Pancreas (tissue), 10 donors: ENCODE measurements around the gene AFF1. TPM values are rescaled to one million over a fixed set of nuclear protein-coding genes. Genes with fewer than 3 reads are reported as not detected.
"Not testable (repeated sequence)": the region's sequence is repeated elsewhere in the genome, so short reads cannot be mapped to it uniquely, and the experiment has no call there.

ENCODE experiments used
- ATAC-seq, 4 donors: fragments of 200-7000 bp; cut with Tn5 transposase; one replicate each; pipeline versions ENCODE4 v1.8.0 to v1.9.1; 2020; ENCODE audit warnings: mild to moderate bottlenecking in 4 of 4, moderate library complexity in 4 of 4
- DNase-seq, 6 donors: peaks; one replicate each; pipeline ENCODE4 v3.0.0-alpha.2; 2020
- FAIRE-seq: peaks from 2 replicates; lab custom pipeline; 2012; peaks lifted over from hg19 to GRCh38; lab: Jason Lieb, UNC
- H3K27ac ChIP-seq, 4 donors: fragments of 200-600 bp; sonication (generic); 1 replicate in 3 of 4; 2 replicates in 1 of 4; pipeline versions ENCODE4 v1.5.0 to v1.8.0; 2020
- H3K27me3 ChIP-seq, 4 donors: fragments of 200-600 bp; one replicate each; pipeline ENCODE4 v1.8.0; 2021
- H3K36me3 ChIP-seq, 3 donors: fragments of 200-600 bp; sonication (generic) in 1 of 3; one replicate each; pipeline versions ENCODE4 v1.5.0 to v1.8.0; 2020 to 2021
- H3K4me1 ChIP-seq, 3 donors: fragments of 200-600 bp; one replicate each; pipeline ENCODE4 v1.8.0; 2021
- H3K4me3 ChIP-seq, 4 donors: fragments of 200-600 bp; sonication (generic) in 2 of 4; one replicate each; pipeline versions ENCODE4 v1.5.0 to v1.8.0; 2020 to 2021
- H3K9me3 ChIP-seq, 4 donors: fragments of 200-600 bp; one replicate each; pipeline ENCODE4 v1.8.0; 2021
- WGBS, 2 donors: extraction: QIAGEN DNeasy Blood & Tissue Kit; methylation state at CpG; one replicate each; pipeline ENCODE4 v1.1.7; 2013; 5-methylcytosine and 5-hydroxymethylcytosine counted together
- intact Hi-C, 3 donors: fragments of 100-400 bp; cut with DNase I; formaldehyde crosslinking; loops; one replicate each; pipeline versions ENCODE4 v1.11.1 to v1.14.2; 2022
- polyA plus RNA-seq, 2 donors: library from polyadenylated mRNA; stranded (reverse); fragments of 200-250 nt; gene quantifications; one replicate each; pipeline ENCODE4 v1.2.3, GENCODE V29; 2013
- total RNA-seq, 6 donors: library from RNA; stranded (reverse); fragmentation: NEBNext Ultra II Directional in 4 of 6; extraction: Animal tissue kit (Norgen Biotek cat#: 25700) in 4 of 6; gene quantifications; one replicate each; pipeline versions ENCODE4 v1.2.1 to v1.2.4, GENCODE V29; 2021 to 2023
- TF ChIP-seq, protein P1 (sequence below), 4 donors: fragments of 200-600 bp; sonication (generic) in 3 of 4; IDR thresholded peaks; one replicate each; pipeline versions ENCODE4 v1.5.0 to v1.8.0; 2021; ENCODE audit warnings: antibody characterized with exemption in 4 of 4
- donor health status: healthy with polysubstance abuse.
- donor health status: DM: no; HTN: no; CAD: no; lungs with moderate emphysema.
- donor health status: DM: no; HTN: no; CAD: no.
- donor health status: control.
- donor health status: control.
- donor health status: Bipolar disorder and iron deficiency.
- donor health status: DM: yes; HTN: yes; CAD: no.
- donor health status: DM: no; HTN: no; CAD: no.
- donor health status: DM: no; HTN: no; CAD: no.
- donor health status: DM: yes; HTN: yes; CAD: no.

The AFF1 gene
- total and polyA plus RNA-seq, 8 donors = 11.8 to 62.0 (median 40.4) TPM

DNA sequence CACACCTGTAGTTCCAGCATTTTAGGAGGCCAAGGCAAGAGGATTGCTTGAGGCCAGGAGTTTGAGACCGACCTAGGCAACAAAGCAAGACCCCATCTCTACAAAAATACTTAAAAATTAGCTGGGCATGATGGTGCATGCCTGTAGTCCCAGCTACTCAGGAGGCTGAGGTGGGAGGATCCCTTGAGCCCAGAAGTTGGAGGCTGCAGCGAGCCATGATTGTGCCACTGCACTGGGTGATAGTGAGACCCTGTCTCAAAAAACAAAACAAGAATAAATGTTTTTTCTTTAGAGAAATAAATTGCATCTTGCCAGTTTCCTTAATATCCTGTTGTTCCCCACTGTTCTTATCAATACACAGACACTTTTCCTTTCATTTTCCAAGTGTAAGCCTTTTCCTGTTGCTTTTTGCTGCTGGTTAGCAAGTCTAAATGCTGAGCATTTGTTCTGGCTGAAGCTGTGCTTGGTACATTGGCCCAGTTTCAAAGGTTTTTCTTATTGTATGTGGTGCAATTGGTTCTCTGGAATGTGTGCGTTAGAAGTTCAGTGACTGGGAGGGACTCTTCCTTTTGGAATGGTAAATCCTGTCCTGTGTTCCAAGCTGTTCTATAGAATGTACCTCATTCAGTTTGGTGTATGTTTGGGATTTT is 98.2 kb downstream of the AFF1 start:
- Histone ChIP-seq H3K4me3 (no peak overlapping the region), H3K27ac (peak overlapping the region in 2 of 4 donors; percentile 40 to 51), H3K27me3 (no peaks in the 10 kb centered on the region), H3K4me1 (peaks cover 25 to 82% (median 82%) of the 10 kb centered on the region in 3 donors), H3K9me3 (no peaks in the 10 kb centered on the region), H3K36me3 (no peaks in the 10 kb centered on the region)
- ATAC-seq (peak in 3 of 4 donors; percentile 46 to 55 (median 51)), DNase-seq (no peak), FAIRE-seq (no peak)
- intact Hi-C loops = no loop called here
- TF ChIP-seq, protein P1, sequence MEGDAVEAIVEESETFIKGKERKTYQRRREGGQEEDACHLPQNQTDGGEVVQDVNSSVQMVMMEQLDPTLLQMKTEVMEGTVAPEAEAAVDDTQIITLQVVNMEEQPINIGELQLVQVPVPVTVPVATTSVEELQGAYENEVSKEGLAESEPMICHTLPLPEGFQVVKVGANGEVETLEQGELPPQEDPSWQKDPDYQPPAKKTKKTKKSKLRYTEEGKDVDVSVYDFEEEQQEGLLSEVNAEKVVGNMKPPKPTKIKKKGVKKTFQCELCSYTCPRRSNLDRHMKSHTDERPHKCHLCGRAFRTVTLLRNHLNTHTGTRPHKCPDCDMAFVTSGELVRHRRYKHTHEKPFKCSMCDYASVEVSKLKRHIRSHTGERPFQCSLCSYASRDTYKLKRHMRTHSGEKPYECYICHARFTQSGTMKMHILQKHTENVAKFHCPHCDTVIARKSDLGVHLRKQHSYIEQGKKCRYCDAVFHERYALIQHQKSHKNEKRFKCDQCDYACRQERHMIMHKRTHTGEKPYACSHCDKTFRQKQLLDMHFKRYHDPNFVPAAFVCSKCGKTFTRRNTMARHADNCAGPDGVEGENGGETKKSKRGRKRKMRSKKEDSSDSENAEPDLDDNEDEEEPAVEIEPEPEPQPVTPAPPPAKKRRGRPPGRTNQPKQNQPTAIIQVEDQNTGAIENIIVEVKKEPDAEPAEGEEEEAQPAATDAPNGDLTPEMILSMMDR (IDR thresholded peaks at IDR 0.05) = no peak
- 67 to 69% methylated on average over 3 of the region's 3 CpGs for WGBS, 2 donors

DNA sequence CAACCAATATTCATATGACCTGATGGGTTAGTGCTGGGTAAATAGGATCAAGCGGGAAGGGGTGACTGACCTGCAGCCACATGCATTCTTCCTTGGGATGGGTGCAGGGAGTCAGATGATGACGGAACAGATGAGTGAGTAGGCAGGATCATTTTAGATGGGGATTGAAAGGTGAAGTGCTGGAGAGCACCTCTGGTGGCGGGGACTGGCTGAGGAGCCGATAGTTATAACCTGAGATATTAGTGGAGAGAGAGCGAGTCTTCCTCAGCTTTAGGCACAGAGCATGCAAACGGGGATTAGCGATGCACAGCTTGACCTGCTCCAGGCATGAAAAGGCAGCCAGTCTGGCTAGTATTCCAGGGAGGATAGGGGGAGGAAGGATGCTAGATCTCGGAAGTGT is 99.1 kb downstream of the AFF1 start:
- H3K4me3 ChIP-seq = no peak overlapping the region
- H3K36me3 ChIP-seq = no peaks in the 10 kb centered on the region
- H3K27ac ChIP-seq = peak overlapping the region in 1 of 4 donors; percentile 40
- no peak for DNase-seq
- H3K4me1 ChIP-seq = peaks cover 27 to 83% (median 82%) of the 10 kb centered on the region in 3 donors
- intact Hi-C loops = no loop called here
- H3K9me3 ChIP-seq = no peaks in the 10 kb centered on the region
- ATAC-seq = no peak
- TF ChIP-seq, protein P1 (IDR thresholded peaks at IDR 0.05) = no peak
- 85% methylated on average over 8 of the region's 8 CpGs for WGBS, 2 donors
- no peaks in the 10 kb centered on the region for H3K27me3 ChIP-seq
- no peak for FAIRE-seq

DNA sequence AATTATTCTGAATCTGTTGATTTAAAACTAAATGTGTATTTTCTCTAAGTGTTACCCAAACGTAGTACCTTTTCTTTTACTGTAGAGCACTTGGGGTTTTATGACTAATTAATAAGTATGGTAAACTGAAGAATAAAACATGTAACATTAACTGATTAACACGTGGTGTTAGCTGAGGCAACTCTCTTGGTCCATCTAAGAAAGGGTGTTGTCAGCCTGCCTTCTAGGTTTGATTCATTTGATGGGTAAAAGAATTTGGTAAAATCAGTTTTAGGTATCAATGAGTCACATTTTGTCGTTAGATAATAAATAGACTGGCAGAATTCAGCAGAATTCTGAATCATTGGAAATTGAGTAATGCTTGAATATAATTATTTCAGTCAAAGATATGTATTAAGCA is 99.7 kb downstream of the AFF1 start:
- FAIRE-seq = no peak
- no peaks in the 10 kb centered on the region for H3K9me3 ChIP-seq
- no peak for ATAC-seq
- H3K27me3 ChIP-seq = no peaks in the 10 kb centered on the region
- H3K36me3 ChIP-seq = no peaks in the 10 kb centered on the region
- peaks cover 25 to 82% (median 81%) of the 10 kb centered on the region in 3 donors for H3K4me1 ChIP-seq
- intact Hi-C loops = no loop called here
- H3K27ac ChIP-seq = no peak overlapping the region
- no peak for DNase-seq
- no peak overlapping the region for H3K4me3 ChIP-seq
- WGBS, 2 donors = 49 to 57% methylated on average over 3 of the region's 3 CpGs
- TF ChIP-seq, protein P1 (IDR thresholded peaks at IDR 0.05) = no peak

DNA sequence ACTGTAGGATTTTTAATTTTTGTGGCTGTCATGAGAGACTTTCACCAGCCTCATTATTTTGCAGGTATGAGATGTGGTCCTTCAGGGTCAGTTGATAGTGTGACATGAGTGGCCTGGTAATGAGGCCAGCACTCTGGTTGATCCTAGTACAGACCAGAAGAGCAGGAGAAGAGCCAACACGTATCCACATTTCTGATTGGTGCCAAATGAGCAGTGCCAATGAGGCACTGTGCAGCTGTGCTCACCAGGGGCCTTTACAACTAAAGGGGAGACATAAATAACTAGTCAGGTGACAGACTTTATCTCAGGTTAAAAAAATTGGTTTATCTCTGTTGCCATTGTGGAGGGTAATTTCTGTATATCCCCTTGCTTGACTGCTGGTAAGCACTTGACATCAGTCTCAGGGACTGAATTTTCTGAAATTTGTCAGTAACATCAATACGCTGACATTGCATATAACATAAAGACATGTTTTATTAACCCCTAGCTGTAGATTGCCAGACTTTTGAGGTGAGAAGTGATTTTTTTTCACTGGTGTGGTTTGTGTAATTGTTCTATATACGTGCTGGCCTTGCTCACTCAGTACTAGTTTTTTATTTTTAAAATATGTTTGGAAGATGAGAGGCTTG is 101.2 kb downstream of the AFF1 start:
- Histone ChIP-seq H3K27ac (no peak overlapping the region), H3K27me3 (no peaks in the 10 kb centered on the region), H3K9me3 (no peaks in the 10 kb centered on the region), H3K4me3 (no peak overlapping the region), H3K36me3 (no peaks in the 10 kb centered on the region), H3K4me1 (peaks cover 32 to 70% (median 70%) of the 10 kb centered on the region in 3 donors)
- FAIRE-seq = no peak
- intact Hi-C loops = no loop called here
- no peak for DNase-seq
- 60 to 63% methylated on average over 3 of the region's 3 CpGs for WGBS, 2 donors
- TF ChIP-seq, protein P1 (IDR thresholded peaks at IDR 0.05) = no peak
- ATAC-seq = no peak

DNA sequence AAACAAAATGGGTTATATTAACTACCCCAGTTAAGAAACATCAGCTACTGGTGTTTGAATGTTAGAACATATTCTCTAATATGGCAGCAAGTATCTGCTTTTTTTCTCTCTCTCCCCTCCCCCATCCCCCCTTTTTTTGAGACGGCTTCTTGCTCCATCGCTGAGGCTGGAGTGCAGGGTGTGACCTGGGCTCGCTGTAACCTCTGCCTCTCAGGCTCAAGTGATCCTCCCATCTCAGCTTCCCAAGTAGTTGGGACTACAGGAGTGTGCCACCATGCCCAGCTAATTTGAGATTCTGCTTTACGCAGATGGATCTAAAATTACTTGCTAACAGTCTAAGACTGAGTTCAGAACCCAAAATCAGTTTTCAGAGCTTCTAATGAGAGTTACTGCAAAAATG is 101.9 kb downstream of the AFF1 start:
- DNase-seq (no peak), FAIRE-seq (no peak), ATAC-seq (no peak)
- Histone ChIP-seq H3K9me3 (no peaks in the 10 kb centered on the region), H3K4me1 (peaks cover 28 to 69% (median 68%) of the 10 kb centered on the region in 3 donors), H3K36me3 (no peaks in the 10 kb centered on the region), H3K27ac (no peak overlapping the region), H3K27me3 (no peaks in the 10 kb centered on the region), H3K4me3 (no peak overlapping the region)
- WGBS, 2 donors = 72 to 82% methylated on average over 4 of the region's 4 CpGs
- intact Hi-C loops = no loop called here
- TF ChIP-seq, protein P1 (IDR thresholded peaks at IDR 0.05) = no peak

DNA sequence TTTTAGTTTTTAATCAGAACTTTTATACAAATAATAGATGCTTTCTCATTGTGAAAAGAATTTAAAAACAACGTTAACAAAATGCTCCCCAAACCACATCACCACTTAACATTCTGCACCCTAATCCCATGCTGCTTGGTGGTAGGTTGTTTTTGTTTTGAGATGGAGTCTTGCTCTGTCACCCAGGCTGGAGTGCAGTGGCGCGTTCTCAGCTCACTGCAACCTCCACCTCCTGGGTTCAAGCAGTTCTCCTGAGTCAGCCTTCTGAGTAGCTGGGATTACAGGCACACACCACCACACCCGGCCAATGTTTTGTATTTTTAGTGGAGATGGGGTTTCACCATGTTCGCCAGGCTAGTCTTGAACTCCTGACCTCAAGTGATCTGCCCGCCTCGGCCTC is 102.4 kb downstream of the AFF1 start:
- H3K4me1 ChIP-seq = peaks cover 23 to 64% (median 63%) of the 10 kb centered on the region in 3 donors
- H3K27me3 ChIP-seq, H3K4me3 ChIP-seq, H3K9me3 ChIP-seq, intact Hi-C loops, DNase-seq, H3K36me3 ChIP-seq, FAIRE-seq, H3K27ac ChIP-seq, ATAC-seq: not testable (repeated sequence)
- 68 to 79% methylated on average over 7 of the region's 7 CpGs for WGBS, 2 donors
